22Rv1 (cell line): ENCODE measurements around the gene CD180.

ENCODE experiments used
- CTCF ChIP-seq: fragments of 450-650 bp; IDR thresholded peaks from 2 replicates; pipeline ENCODE4 v1.5.1; 2017; ENCODE audit warnings: mild to moderate bottlenecking
- ZFX ChIP-seq: fragments of 450-650 bp; IDR thresholded peaks from 2 replicates; pipeline ENCODE4 v1.6.1; 2017; ENCODE audit warnings: antibody characterized with exemption, borderline replicate concordance

DNA sequence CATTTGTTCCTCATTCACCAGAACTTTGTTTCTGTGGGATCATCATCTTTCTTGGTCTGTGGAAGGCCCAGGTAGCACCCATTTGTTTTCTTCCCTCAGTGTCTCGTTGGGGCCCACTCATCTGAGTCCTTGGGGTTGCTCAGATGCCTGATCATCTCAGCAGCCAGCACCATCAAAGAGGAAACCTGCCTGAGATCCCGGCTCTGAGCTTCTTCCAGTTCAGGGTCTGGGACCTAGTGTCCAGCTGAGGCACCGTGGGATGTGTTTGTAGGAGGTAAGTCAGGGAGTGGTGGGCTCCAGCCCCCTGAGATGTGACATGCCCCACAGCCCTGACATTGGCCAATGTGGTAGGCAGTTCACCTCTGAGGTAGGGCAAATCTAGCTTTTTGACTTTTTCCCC lies 9.4 kb upstream of the CD180 start:
- no peak for TF ChIP-seq CTCF
- no peak for TF ChIP-seq ZFX
